SHP77 (cell line): ENCODE measurements around the gene WRAP73.
A peak's percentile ranks its signal among the peaks of the same experiment; 100 is the strongest.
"Not testable (repeated sequence)": the region's sequence is repeated elsewhere in the genome, so short reads cannot be mapped to it uniquely, and the experiment has no call there.

ENCODE experiments used
- DNase-seq, 2 experiments: peaks; one replicate each; lab custom pipeline; 2025; lab: John Stamatoyannopoulos, UW

Gene WRAP73

GRCh38 chr1:3630161-3630611, 19.7 kb downstream of the WRAP73 start:
- no peak for DNase-seq

GRCh38 chr1:3629561-3630160, 20.2 kb downstream of the WRAP73 start:
- no peak for DNase-seq

- no peak for DNase-seq
Observed at GRCh38 chr1:3628445-3628844, 21.5 kb downstream of the WRAP73 start.

GRCh38 chr1:3627515-3628253, 22.2 kb downstream of the WRAP73 start:
- DNase-seq: no peak

GRCh38 chr1:3626025-3626424, 23.9 kb downstream of the WRAP73 start:
- DNase-seq: no peak

- peak; percentile 8 to 50 for DNase-seq
Observed at GRCh38 chr1:3625151-3625907, 24.6 kb downstream of the WRAP73 start.

- peak; percentile 92 to 94 for DNase-seq
Observed at GRCh38 chr1:3624200-3625136, 25.4 kb downstream of the WRAP73 start, which contains the start of gene TPRG1L. Gene TPRG1L, plus strand, starts transcription at chr1:3625015. Its CDS starts 58 bp downstream, at chr1:3625073.

GRCh38 chr1:3623441-3624199, 26.3 kb downstream of the WRAP73 start:
- DNase-seq: no peak

- not testable (repeated sequence) for DNase-seq
Observed at GRCh38 chr1:3622102-3622501, 27.8 kb downstream of the WRAP73 start.

GRCh38 chr1:3621151-3621671, 28.7 kb downstream of the WRAP73 start:
- DNase-seq: not testable (repeated sequence)

- DNase-seq: no peak
Observed at GRCh38 chr1:3620708-3621107, 29.2 kb downstream of the WRAP73 start.

- peak; percentile 48 to 51 for DNase-seq
Observed at GRCh38 chr1:3618881-3619671, 30.8 kb downstream of the WRAP73 start.

- DNase-seq: no peak
Observed at GRCh38 chr1:3618531-3618880, 31.4 kb downstream of the WRAP73 start.

- DNase-seq: no peak
Observed at GRCh38 chr1:3617806-3618345, 32.0 kb downstream of the WRAP73 start.

- DNase-seq: no peak
Observed at GRCh38 chr1:3616861-3617260, 33.0 kb downstream of the WRAP73 start.

GRCh38 chr1:3614755-3615742, 34.9 kb downstream of the WRAP73 start:
- DNase-seq: peak in 1 of 2 experiments; percentile 4

GRCh38 chr1:3612123-3612522, 37.8 kb downstream of the WRAP73 start:
- no peak for DNase-seq
